Measurements from ENCODE around the gene TP53I11. TPM values are rescaled to one million over a fixed set of nuclear protein-coding genes. Genes with fewer than 3 reads are reported as not detected.

TP53I11 gene
- total RNA-seq, 1 experiment from 2014 or later: 94.2 TPM

- Histone ChIP-seq H2BK120ac (ENCODE audit: low read depth, low read length, poor library complexity, severe bottlenecking) (no peak overlapping the region), H3K4me2 (ENCODE audit: insufficient read depth, insufficient read length, low read length) (no peak overlapping the region), H2BK20ac (ENCODE audit: low read depth, low read length, poor library complexity, severe bottlenecking) (no peak overlapping the region), H2BK12ac (ENCODE audit: insufficient read length, low read depth, low read length) (no peak overlapping the region), H2BK5ac (ENCODE audit: insufficient read length, low read length) (no peak overlapping the region), H4K5ac (ENCODE audit: insufficient read length, low read depth, low read length) (no peak overlapping the region), H3K23ac (ENCODE audit: insufficient read length, low read depth, low read length) (no peak overlapping the region), H3K9me3 (ENCODE audit: control insufficient read depth, low read depth, low read length) (no peaks in the 10 kb centered on the region), H3K27me3 (ENCODE audit: insufficient read depth, low read length) (no peaks in the 10 kb centered on the region), H3K18ac (ENCODE audit: insufficient read length, low read depth, low read length) (no peak overlapping the region), H3T11ph (ENCODE audit: low read length) (no peak overlapping the region), H2BK15ac (ENCODE audit: low read depth, low read length) (no peak overlapping the region), H4K20me1 (ENCODE audit: control insufficient read depth, insufficient read depth, insufficient read length) (no peaks in the 10 kb centered on the region), H3K4me1 (ENCODE audit: insufficient read depth, low read length) (peaks cover 3% of the 10 kb centered on the region; the same call in 1 of the 2 replicates), H3K79me1 (ENCODE audit: insufficient read depth, low read depth, low read length, poor library complexity, severe bottlenecking) (no peaks in the 10 kb centered on the region), H3K9ac (ENCODE audit: extremely low read depth, insufficient read length, low read length) (no peak overlapping the region), H4K8ac (replicated peaks; ENCODE audit: insufficient read length, low read depth, low read length) (no peak overlapping the region), H3K4ac (ENCODE audit: low read depth, low read length) (no peak overlapping the region), H3K14ac (ENCODE audit: insufficient read depth, low read length) (no peak overlapping the region), H3K79me2 (ENCODE audit: insufficient read depth, low read length) (no peaks in the 10 kb centered on the region), H4K91ac (ENCODE audit: insufficient read length, low read depth, low read length) (no peak overlapping the region), H3K27ac (ENCODE audit: insufficient read length, low read depth, low read length) (no peak overlapping the region), H2AK5ac (ENCODE audit: insufficient read length, low read length) (no peak overlapping the region), H3K56ac (ENCODE audit: insufficient read length, low read depth, low read length) (no peak overlapping the region), H2AFZ (ENCODE audit: low read length) (no peak overlapping the region), H3K23me2 (ENCODE audit: insufficient read length, low read depth, low read length, poor library complexity, severe bottlenecking) (no peaks in the 10 kb centered on the region)
- Mint-ChIP-seq H3K36me3 (ENCODE audit: insufficient read depth in 1 of 3, low read depth in 3 of 3) (no peaks in the 10 kb centered on the region; a peak in 2 of 7 replicates), H3K27ac (0 out of 7 replicates have a peak overlapping the region, but pooled peaks of 1 of the 3 experiments have one; percentile 69), H3K9me3 (no peaks in the 10 kb centered on the region), H3K4me3 (no peak overlapping the region; a peak in 1 of 5 replicates), H3K27me3 (ENCODE audit: low read depth) (peaks cover 8% of the 10 kb centered on the region), H3K4me1 (peaks cover 41 to 58% of the 10 kb centered on the region in 2 experiments)
- no peak for DNase-seq
- no peak for TF ChIP-seq CTCF (conservative IDR thresholded peaks at IDR 0.05)
- no CpG with 5 or more reads among the region's 3 CpGs for WGBS (ENCODE audit: extremely low coverage, insufficient read length, low lambda C conversion rate)
These were observed 63.0 kb downstream of the TP53I11 start for GRCh38 chr11:44887636-44888035.
